Activated naive CD8-positive, alpha-beta T cell treated with anti-CD3 and anti-CD28 coated beads for 36 hours (primary cell): ENCODE data around the gene STK33. TPM values are rescaled to one million over a fixed set of nuclear protein-coding genes. Genes with fewer than 3 reads are reported as not detected.

ENCODE experiments used
- DNase-seq: peaks from one replicate; pipeline ENCODE4 v3.0.0; 2021
- H3K27ac Mint-ChIP-seq: one replicate; pipeline ENCODE4 v1.8.0; 2022; ENCODE audit warnings: mild to moderate bottlenecking, moderate library complexity, mixed read lengths
- H3K27me3 Mint-ChIP-seq: one replicate; pipeline ENCODE4 v1.8.0; 2022; ENCODE audit warnings: mild to moderate bottlenecking, mixed read lengths
- H3K36me3 Mint-ChIP-seq: one replicate; pipeline ENCODE4 v1.8.0; 2021; ENCODE audit warnings: mild to moderate bottlenecking, mixed read lengths
- H3K4me1 Mint-ChIP-seq: one replicate; pipeline ENCODE4 v1.8.0; 2021; ENCODE audit warnings: mixed read lengths
- H3K4me3 Mint-ChIP-seq: one replicate; pipeline ENCODE4 v1.8.0; 2022; ENCODE audit warnings: mild to moderate bottlenecking, moderate library complexity, mixed read lengths
- H3K9me3 Mint-ChIP-seq: one replicate; pipeline ENCODE4 v1.8.0; 2022; ENCODE audit warnings: mixed read lengths
- total RNA-seq, 2 experiments: library from RNA; stranded (reverse); gene quantifications; one replicate each; pipeline ENCODE4 v1.2.3, GENCODE V29; 2021

The STK33 gene
- total RNA-seq, 2 experiments from 2014 or later: 3.8 to 5.2 TPM

DNA sequence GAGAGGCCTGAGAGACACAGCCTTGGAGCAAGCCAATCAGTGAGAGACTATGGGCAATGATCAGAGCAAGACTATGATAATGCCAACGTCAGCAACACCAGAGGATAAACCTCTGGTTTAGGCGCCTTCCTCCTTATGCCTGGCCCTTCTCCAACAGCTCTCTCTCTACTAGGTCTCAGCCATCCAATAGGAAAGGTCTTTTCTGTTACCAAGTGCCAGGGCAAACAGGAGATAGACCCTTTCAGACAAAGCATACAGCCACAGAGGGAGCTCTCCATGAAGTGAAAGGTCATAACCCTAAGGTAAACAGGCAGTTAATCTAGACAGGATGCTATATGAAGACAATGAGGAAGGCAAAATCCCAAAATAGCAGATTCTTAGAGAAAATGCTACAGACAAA lies 9.5 kb downstream of the STK33 start:
- DNase-seq: no peak
- peaks cover 2% of the 10 kb centered on the region for H3K9me3 Mint-ChIP-seq
- no peak overlapping the region for H3K27ac Mint-ChIP-seq
- H3K4me3 Mint-ChIP-seq: no peak overlapping the region
- no peaks in the 10 kb centered on the region for H3K36me3 Mint-ChIP-seq
- peaks cover 8% of the 10 kb centered on the region for H3K27me3 Mint-ChIP-seq
- H3K4me1 Mint-ChIP-seq: no peaks in the 10 kb centered on the region

DNA sequence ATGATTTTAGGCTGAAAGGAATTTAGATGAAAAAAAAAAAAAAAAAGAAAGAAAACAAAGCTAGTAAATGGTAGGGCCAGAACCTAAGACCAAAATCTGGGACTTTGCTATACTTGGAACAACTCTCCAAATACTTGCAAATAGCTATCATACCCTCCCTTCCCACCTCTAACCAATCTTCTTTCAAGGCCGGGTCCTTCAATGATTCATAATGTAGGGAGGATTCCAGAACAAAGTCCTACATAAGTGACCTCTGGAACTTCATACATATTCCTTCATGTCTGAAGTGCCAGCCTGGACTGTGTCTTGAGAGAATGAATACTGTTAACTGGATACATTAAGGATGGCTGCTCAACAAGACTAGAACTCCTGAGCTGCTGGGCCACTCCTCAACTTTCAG lies 9.9 kb downstream of the STK33 start:
- Mint-ChIP-seq H3K9me3 (peaks cover 2% of the 10 kb centered on the region), H3K4me3 (no peak overlapping the region), H3K27ac (no peak overlapping the region), H3K27me3 (peaks cover 6% of the 10 kb centered on the region), H3K4me1 (no peaks in the 10 kb centered on the region), H3K36me3 (no peaks in the 10 kb centered on the region)
- no peak for DNase-seq

DNA sequence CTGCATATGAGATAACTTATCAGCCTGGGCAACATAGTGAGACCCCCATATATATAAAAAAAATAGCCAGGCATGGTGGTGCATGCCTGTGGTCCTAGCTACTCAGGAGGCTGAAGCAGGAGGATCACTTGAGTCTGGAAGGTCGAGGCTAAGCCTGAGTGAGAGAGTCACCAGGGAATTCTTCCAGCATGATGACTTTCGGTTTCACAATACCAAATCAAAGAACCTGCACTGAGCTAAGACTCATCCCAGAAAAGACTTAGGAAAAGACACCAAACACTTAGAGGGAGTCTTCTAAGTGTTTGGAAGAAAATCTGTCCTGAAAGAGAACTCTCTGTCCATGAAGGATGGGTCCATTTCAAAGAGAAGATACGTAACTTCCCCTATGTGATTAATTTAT lies 12.7 kb downstream of the STK33 start:
- Mint-ChIP-seq H3K27ac (no peak overlapping the region), H3K4me3 (no peak overlapping the region), H3K4me1 (peaks cover 4% of the 10 kb centered on the region), H3K27me3 (peaks cover 3% of the 10 kb centered on the region), H3K36me3 (peaks cover 4% of the 10 kb centered on the region), H3K9me3 (peaks cover 2% of the 10 kb centered on the region)
- no peak for DNase-seq

DNA sequence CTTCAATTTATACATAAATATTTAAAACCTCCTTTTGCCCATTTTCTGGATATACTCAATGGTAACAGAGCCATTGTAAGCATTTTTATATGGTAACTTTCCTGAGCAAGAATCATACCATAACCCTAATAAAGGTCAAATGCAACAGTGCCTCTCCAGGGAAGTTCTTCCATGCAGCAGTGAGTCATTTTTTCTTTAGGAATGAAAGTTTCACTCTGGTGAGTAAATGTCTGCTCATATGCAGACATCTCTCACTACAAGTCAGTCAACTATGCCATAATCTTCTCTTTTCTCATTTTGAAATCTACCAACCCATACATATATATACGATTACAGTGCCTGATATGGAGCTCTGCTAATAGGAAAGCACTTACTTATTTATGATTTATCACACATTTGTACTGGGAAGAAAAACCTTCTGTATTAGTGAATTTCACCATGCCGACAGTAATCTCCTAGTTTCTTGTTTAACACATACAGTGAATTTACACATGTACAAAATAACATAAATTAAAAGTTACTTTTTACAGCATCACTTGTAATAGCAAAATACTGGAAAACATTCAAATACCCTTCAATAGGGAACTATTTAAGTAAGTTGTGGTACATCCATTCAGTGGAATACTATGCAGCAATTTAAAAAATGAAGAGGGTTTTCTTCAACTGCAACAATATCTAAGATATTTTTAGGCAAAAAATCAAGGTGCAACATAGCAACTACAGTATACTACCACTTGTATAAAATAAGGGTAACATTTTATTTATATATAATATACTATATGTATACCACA lies 16.0 kb downstream of the STK33 start:
- Mint-ChIP-seq H3K9me3 (peaks cover 2% of the 10 kb centered on the region), H3K36me3 (peaks cover 4% of the 10 kb centered on the region), H3K27me3 (peaks cover 3% of the 10 kb centered on the region), H3K4me1 (peaks cover 4% of the 10 kb centered on the region), H3K4me3 (no peak overlapping the region), H3K27ac (no peak overlapping the region)
- DNase-seq: no peak

DNA sequence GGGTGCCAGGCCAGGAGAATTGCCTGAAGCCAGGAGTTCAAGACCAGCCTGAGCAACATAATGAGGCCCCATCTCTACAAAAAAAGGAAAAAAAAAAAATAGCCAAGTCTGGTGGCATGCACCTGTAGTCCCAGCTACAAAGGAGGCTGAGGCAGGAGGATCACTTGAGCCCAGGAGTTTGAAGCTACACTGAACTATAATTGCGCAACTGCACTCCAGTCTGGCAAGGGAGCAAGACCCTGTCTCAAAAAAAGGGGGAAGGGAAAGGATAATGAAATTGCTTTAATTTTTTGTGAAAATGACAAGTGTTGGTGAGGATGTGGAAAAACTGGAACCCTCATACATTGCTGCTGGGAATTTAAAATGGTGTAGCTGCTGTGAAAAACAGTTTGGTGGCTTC lies 19.2 kb downstream of the STK33 start:
- Mint-ChIP-seq H3K27me3 (peaks cover 5% of the 10 kb centered on the region), H3K4me3 (no peak overlapping the region), H3K27ac (no peak overlapping the region), H3K9me3 (peaks cover 2% of the 10 kb centered on the region), H3K4me1 (peaks cover 4% of the 10 kb centered on the region), H3K36me3 (peaks cover 4% of the 10 kb centered on the region)
- no peak for DNase-seq

DNA sequence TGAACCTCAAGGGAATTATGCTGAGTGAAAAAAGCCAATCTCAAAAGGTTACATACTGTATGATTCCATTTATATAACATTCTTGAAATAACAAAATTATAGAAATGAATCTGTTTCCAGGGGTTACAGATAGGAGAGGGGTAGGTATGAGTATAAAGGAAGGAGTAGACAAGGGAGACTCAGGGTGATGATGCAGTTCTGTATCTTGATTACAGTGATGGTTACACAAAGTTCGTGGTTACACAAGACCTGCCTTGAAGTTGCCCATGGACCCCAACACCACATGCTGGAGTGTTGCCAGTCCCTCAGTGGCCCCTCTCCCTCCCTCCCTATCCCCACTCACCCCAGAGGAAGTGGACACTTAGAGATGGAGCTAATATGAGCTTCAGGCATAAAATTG lies 20.3 kb downstream of the STK33 start:
- Mint-ChIP-seq H3K4me1 (peaks cover 4% of the 10 kb centered on the region), H3K27ac (no peak overlapping the region), H3K9me3 (peaks cover 2% of the 10 kb centered on the region), H3K27me3 (peaks cover 5% of the 10 kb centered on the region), H3K36me3 (peaks cover 4% of the 10 kb centered on the region), H3K4me3 (no peak overlapping the region)
- no peak for DNase-seq

DNA sequence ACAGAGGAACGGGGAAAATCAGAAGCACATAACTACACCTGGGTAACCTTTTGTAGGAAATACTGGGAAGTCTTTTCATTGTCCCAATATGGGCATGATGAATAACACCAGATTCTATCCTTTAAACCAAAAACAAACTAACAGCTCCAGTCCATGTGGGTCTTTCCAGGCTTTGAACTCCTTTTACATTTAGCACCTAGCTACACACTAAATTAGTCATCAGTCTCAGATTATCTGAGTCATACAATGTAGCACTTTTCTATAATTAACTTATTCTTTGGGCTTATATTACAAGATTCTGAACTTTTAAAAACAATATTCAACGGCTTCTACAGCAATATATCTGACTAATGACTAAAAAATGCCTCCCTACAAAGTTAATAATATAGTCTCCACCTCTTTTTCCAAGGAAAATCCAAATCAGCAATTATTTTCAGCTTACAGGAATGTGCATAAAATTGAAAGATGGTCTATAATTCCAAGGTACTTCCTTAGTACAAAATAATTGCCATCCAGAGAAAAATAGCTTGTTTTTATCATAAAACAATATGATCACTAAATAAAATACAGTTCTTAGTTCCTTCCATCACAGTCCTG lies 26.3 kb downstream of the STK33 start:
- peaks cover 9% of the 10 kb centered on the region for H3K27me3 Mint-ChIP-seq

DNA sequence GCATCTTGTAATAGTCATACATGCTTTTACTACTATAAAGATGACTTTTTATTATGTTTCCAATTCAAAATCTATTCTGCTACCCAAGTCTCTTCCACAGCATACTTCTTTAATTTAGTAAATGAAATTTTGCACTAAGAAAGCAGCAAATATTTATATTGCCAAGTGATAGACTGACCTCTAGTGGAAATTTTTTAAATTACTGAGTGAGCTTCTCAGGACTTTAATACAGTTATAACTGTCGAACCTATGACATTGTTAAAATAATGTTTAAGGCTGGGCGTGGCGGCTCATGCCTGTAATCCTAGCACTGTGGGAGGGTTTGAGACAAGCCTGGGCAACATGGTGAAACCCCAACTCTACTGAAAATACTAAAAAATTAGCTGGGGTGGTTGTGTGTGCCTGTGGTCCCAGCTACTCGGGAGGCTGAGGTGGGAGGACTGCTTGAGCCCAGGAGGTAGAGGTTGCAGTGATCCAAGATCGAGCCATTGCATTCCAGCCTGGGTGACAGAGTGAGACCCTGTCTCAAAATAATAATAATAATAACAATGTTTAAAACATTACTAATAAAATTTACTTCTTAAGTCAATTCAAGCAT lies 27.3 kb downstream of the STK33 start:
- H3K4me1 Mint-ChIP-seq: peaks cover 3% of the 10 kb centered on the region
- H3K27me3 Mint-ChIP-seq: peaks cover 9% of the 10 kb centered on the region
- H3K36me3 Mint-ChIP-seq: no peaks in the 10 kb centered on the region
- peaks cover 2% of the 10 kb centered on the region for H3K9me3 Mint-ChIP-seq
- no peak overlapping the region for H3K4me3 Mint-ChIP-seq
- no peak overlapping the region for H3K27ac Mint-ChIP-seq
- DNase-seq: no peak

More for the DNA sequence above, 26.3 kb downstream of the STK33 start:
- Mint-ChIP-seq H3K36me3 (no peaks in the 10 kb centered on the region), H3K4me1 (peaks cover 3% of the 10 kb centered on the region), H3K27ac (no peak overlapping the region), H3K4me3 (no peak overlapping the region), H3K9me3 (no peaks in the 10 kb centered on the region)
- no peak for DNase-seq

DNA sequence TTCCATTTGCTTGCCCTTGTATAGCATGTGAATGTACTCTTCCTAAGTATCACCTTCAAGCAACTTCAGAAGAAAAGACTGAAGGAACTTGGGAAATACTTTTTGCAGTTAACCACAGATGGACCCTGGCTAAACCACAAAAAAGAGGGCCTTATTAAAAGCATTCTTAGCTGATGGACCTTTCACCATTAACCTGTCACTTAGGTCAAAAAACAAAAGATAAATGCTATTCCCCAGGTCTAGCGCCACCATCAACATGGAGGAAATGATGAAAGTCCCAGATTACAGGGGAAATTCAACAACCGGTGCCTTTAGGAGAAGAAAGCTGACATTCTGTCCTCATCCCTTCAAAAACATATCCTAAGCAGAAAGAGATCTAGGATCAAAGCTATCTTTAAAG lies 29.5 kb downstream of the STK33 start:
- H3K27me3 Mint-ChIP-seq: peaks cover 3% of the 10 kb centered on the region
- H3K4me1 Mint-ChIP-seq: peaks cover 3% of the 10 kb centered on the region

DNA sequence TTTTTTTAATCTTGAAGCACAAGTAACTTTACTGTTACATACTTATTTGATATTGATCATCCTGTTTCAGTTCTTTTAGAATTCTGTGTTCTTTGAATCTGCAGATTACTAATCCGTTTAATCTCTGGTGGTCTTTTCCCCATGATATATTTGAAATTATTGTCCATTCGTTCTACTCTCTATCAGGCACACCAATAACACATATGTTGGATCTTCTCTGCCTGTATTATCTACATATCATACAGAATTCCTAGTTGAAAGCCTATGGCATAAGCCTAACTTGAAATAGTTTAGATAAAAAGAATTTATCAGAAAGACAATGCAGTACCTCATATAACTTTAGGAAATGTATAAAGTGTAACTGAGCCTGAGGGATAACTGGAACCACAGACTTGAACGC lies 32.6 kb downstream of the STK33 start:
- Mint-ChIP-seq H3K36me3 (no peaks in the 10 kb centered on the region), H3K9me3 (peaks cover 5% of the 10 kb centered on the region), H3K27me3 (no peaks in the 10 kb centered on the region), H3K4me1 (no peaks in the 10 kb centered on the region), H3K27ac (no peak overlapping the region), H3K4me3 (no peak overlapping the region)
- DNase-seq: no peak

More for the DNA sequence above, 29.5 kb downstream of the STK33 start:
- no peak for DNase-seq
- Mint-ChIP-seq H3K9me3 (peaks cover 5% of the 10 kb centered on the region), H3K36me3 (no peaks in the 10 kb centered on the region), H3K4me3 (no peak overlapping the region), H3K27ac (no peak overlapping the region)

DNA sequence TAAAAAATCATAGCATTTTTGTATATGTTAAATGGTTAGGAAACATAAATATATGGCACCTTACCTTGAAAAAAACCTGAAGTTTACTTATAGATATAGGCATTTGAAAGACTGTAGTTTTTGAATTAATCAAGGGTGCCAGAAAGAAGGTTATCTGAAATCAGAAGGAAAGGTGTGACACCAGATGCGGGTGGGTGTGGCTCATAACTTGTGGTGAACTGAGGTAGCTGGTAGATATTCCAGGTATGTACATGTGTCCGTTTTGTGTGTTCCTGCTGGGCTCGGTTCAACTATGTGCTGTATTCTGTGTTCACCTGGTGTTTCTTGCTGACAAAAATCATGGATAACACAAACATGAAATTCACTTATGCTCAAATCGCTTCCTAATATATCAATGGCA lies 35.6 kb downstream of the STK33 start:
- peaks cover 10% of the 10 kb centered on the region for H3K27me3 Mint-ChIP-seq
- no peak overlapping the region for H3K27ac Mint-ChIP-seq
- H3K9me3 Mint-ChIP-seq: peaks cover 5% of the 10 kb centered on the region
- H3K4me3 Mint-ChIP-seq: no peak overlapping the region
- H3K36me3 Mint-ChIP-seq: no peaks in the 10 kb centered on the region
- H3K4me1 Mint-ChIP-seq: no peaks in the 10 kb centered on the region
- no peak for DNase-seq

DNA sequence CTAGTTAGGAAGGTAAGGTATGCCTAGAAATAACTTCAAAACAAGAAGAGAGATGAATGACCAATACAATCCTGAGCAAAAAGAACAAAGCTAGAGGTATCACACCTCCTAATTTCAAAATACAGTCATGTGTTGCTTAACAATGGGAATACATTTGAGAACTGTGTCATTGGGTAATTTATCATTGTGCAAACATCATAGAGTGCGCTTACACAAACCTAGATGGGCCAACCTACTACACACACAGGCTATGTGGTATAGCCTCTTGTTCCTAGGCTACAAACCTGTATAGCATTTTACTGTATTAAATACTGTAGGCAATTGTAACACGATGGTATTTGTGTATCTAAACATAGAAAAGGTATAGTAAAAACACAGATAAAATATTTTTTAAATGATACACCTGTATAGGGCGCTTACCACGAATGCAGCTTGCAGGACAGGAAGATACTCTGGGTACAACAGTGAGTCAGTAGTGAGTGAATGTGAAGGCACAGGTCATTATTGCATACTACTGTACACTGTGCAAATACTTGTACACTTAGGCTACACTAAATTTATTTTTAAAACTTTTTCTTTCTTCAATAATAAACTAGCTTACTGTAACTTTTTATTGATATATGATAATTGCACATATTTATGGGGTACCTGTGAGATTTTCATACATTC lies 48.2 kb downstream of the STK33 start:
- no peaks in the 10 kb centered on the region for H3K36me3 Mint-ChIP-seq
- no peaks in the 10 kb centered on the region for H3K4me1 Mint-ChIP-seq
- no peak for DNase-seq
- peaks cover 11% of the 10 kb centered on the region for H3K27me3 Mint-ChIP-seq
- H3K4me3 Mint-ChIP-seq: no peak overlapping the region
- H3K9me3 Mint-ChIP-seq: peaks cover 6% of the 10 kb centered on the region
- no peak overlapping the region for H3K27ac Mint-ChIP-seq

DNA sequence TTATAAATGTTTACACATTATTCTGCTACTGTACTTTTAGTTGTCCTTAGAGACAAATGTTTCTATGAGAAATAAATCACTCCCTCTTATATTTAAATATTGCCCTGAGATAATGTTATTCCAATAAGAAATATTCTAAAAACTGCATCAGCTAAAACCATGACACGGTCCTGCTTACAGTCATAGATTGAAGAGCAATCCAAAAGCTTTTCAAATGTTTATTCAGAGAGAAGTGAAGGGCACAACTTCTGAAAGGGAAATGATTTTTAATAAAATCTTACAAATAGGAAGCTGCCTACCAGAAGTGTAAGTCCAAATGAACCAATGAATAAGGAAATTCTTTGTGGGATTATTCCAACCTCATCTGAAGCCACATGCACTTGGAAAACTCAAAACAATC lies 49.2 kb downstream of the STK33 start:
- Mint-ChIP-seq H3K27me3 (peaks cover 7% of the 10 kb centered on the region), H3K4me1 (no peaks in the 10 kb centered on the region), H3K27ac (no peak overlapping the region), H3K36me3 (no peaks in the 10 kb centered on the region), H3K9me3 (peaks cover 6% of the 10 kb centered on the region), H3K4me3 (no peak overlapping the region)
- no peak for DNase-seq

DNA sequence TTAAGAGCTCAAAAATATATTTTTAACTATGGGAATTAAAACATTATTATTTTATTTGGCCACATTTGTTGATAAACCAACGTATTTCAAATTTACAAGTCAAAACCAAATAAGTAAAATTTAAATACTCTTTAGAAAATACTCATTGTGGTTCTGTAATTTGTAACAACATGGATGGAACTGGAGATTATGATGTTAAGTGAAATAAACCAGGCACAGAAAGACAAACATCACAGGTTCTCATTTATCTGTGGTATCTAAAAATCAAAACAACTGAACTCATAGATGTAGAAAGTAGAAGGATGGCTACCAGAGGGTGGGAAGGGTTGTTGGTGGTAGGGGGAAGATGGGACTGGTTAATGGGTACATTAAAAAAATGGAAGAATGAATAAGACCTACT lies 50.8 kb downstream of the STK33 start:
- Mint-ChIP-seq H3K27me3 (peaks cover 7% of the 10 kb centered on the region), H3K36me3 (no peaks in the 10 kb centered on the region), H3K27ac (no peak overlapping the region), H3K4me1 (no peaks in the 10 kb centered on the region), H3K4me3 (no peak overlapping the region), H3K9me3 (peaks cover 2% of the 10 kb centered on the region)
- no peak for DNase-seq

DNA sequence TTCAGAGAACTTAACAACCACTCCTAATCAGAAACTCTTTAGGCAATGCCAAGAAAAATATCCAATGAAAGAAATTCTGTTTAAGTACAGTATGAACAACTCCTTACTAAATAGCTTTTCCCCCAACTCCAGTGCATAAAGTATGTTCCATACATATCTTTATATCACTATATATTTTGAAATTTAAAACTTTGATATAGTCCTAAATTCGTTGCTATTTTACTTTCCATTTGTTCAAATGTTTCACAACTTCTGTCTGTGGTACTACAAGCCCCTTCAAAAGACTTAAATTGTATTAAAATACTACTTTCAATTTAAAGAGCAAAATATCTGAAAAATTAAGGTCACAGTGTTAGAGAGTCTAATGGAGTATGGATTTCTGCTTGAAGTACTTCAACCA lies 52.6 kb downstream of the STK33 start:
- Mint-ChIP-seq H3K9me3 (no peaks in the 10 kb centered on the region), H3K4me1 (no peaks in the 10 kb centered on the region), H3K27me3 (peaks cover 7% of the 10 kb centered on the region), H3K36me3 (no peaks in the 10 kb centered on the region), H3K4me3 (no peak overlapping the region), H3K27ac (no peak overlapping the region)
- DNase-seq: no peak
